ENCODE results near the gene PTMS. TPM values are rescaled to one million over a fixed set of nuclear protein-coding genes. Genes with fewer than 3 reads are reported as not detected.

Gene PTMS
- total and polyA plus RNA-seq, 2 of the 13 experiments (the other 11 are each of a cell fraction or from before 2014, with no cell fraction given), result 40.5 to 82.4 TPM

- TF ChIP-seq AHDC1 (CRISPR knock-in tag; IDR thresholded peaks at IDR 0.05; ENCODE audit: borderline replicate concordance) (peak; percentile 90; the same call in 1 of the 2 replicates), NKX3-1 (CRISPR knock-in tag; IDR thresholded peaks at IDR 0.05) (no peak), ARHGAP35 (CRISPR knock-in tag; IDR thresholded peaks at IDR 0.05; ENCODE audit: borderline replicate concordance) (peak; percentile 41; the same call in 1 of the 2 replicates), HDAC6 (IDR thresholded peaks at IDR 0.05; ENCODE audit: low read depth, low read length) (no peak), GTF2F1 (IDR thresholded peaks at IDR 0.05; ENCODE audit: low read length) (no peak), PATZ1 (CRISPR knock-in tag; IDR thresholded peaks at IDR 0.05) (peak; percentile 80), BORCS8-MEF2B (CRISPR knock-in tag; IDR thresholded peaks at IDR 0.05) (peak; percentile 67; the same call in 1 of the 2 replicates), GATAD1 (CRISPR knock-in tag; IDR thresholded peaks at IDR 0.05) (peak; percentile 66; the same call in 1 of the 2 replicates), GMEB1 (CRISPR knock-in tag; IDR thresholded peaks at IDR 0.05; ENCODE audit: borderline replicate concordance) (peak; percentile 62; the same call in 1 of the 2 replicates), PHB2 (IDR thresholded peaks at IDR 0.05; ENCODE audit: partially characterized antibody) (no peak), KDM3A (CRISPR knock-in tag; IDR thresholded peaks at IDR 0.05; ENCODE audit: low read depth) (peak; percentile 32; the same call in 1 of the 2 replicates), FIP1L1 (IDR thresholded peaks at IDR 0.05; ENCODE audit: borderline replicate concordance, insufficient read depth, low read depth, low read length) (no peak), SRSF9 (IDR thresholded peaks at IDR 0.05; ENCODE audit: borderline replicate concordance, insufficient read depth, low read depth, low read length, poor library complexity, severe bottlenecking) (no peak)
Observed at GRCh38 chr12:6792522-6793201, 26.5 kb downstream of the PTMS start (continued).

Data from HepG2 (cell line).